GM18507 (cell line): ENCODE measurements around the gene HLA-DMA.
"Not testable (repeated sequence)": the region's sequence is repeated elsewhere in the genome, so short reads cannot be mapped to it uniquely, and the experiment has no call there.

Source experiments
- DNase-seq: peaks from one replicate; pipeline ENCODE4 v3.0.0; 2011; ENCODE audit warnings: low read depth; ENCODE audit not compliant: insufficient read length; ENCODE audit errors: extremely low spot score
- FAIRE-seq: peaks from 2 replicates; lab custom pipeline; 2011; peaks lifted over from hg19 to GRCh38; lab: Jason Lieb, UNC

The HLA-DMA gene

GRCh38 chr6:32960563-32960962 lies 7.7 kb upstream of the HLA-DMA start:
- no peak for FAIRE-seq

DNA sequence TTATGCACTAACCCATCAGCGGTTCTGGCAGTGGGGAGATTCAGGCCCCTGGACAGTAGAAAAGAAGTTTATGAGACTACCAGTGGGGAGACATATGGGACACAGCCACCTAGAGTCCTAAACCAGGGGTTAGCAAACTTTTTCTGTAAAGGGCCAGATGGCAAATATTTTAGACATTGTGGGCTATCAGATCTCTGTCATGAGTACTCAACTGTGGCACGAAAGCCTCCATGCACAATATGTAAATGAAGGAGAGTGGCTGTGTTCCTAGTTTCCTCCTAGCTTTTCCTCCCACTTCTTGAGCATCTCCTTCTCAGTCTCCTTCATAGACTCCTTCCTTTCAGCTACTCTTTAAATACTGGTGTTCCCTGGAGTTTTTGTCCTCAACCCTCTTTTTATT lies 3.3 kb upstream of the HLA-DMA start:
- DNase-seq: no peak
- FAIRE-seq: no peak

More at GRCh38 chr6:32960563-32960962, 7.7 kb upstream of the HLA-DMA start:
- DNase-seq: no peak

DNA sequence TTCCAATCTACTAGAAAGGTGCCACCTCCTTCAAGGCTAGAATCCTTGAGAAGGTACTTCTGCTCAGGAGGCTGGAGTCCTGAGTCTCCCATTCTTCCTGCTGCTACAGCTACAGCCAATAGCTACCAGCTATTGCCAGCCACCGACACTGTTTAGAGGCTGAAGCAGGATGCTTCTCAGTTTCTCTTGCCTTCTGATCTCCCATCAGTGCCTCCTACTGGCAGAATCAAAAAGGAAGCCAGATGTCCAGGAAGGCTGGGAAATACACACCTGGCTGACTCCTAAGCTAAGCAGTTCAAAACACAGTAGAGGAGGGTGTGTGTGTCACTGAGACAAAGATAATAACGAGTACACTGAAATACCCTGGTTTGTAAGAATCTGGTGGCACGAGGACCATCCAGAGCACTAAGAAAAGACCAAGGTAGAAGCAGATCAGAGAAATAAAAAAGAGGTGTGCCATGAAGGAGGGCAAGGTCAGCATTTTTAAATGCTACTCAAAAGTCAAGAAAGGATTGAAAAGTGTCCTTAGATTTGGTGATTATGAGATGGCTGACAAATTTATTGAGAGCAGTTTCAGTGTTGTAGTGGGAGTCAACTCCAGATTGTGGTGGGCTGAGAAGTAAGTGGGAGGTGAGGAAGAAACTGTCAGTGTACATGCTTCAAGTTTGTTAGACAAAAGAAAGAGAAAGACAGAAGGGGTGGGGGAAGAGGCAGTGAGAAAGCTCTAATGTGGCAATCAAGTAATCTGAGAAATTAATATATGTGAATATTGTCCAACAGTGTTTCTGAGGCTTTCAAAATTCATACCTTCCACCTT lies 2.3 kb upstream of the HLA-DMA start:
- FAIRE-seq: peak; percentile 90
- DNase-seq: no peak

DNA sequence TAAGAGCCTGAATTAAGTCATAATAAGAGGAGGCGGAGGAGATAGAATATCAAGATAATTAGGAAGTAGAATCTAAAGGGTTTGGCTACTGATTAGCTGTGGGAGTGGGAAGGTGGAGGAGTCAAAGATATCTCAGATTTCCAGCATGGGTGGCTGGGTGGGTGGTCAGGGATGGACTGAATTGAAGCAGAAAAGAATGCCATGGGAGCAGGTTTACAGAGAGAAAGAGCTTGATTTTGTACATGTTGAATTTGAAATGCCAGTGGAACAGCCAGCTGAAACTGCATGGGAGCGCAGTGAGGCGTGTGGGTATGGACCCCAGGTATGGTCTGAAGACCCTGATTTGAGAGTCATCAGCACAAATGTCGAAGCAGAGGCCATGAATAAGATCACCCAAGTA lies 1.4 kb upstream of the HLA-DMA start:
- FAIRE-seq (no peak), DNase-seq (no peak)

DNA sequence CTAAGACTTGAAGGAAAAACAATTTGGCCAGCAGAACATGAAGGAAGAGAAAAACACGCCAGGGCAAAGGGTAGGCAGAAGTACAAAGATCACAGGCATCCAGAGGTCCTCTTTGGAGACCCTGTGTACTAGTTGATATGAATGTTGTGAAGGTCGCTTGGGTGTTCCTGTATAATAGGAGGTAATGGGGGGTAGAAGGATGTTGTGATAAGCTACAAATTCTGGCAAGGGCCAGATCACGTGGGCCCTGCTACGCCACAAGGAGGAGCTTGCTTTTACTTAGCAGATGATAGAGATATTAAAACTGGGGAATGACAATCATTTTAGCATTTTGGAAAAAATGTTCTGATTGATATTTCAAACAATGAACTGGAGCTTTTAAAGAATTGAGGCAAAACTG lies 878 bp upstream of the HLA-DMA start:
- DNase-seq: no peak
- FAIRE-seq: peak; percentile 12

DNA sequence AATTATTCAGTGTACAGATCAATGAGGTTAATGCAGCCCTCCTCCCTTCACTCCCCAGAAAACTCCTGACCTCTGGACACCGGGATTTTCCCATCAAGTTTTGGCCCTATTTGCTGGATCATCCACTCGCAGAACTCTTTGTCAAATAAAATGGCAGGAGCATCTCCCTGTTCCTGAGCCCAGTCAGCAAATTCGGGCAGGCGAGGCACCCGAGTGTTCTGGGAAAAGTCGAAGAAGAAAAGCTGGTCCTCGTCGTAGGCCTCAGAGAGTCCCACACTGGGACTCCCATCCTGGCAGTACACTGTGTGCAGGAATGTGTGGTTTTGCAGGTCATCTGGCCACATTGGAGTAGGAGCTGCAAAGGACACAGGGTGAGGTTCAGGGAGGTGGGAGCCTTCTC lies 2.4 kb downstream of the HLA-DMA start:
- DNase-seq: no peak
- FAIRE-seq: no peak

- FAIRE-seq (peak; percentile 49), DNase-seq (no peak)
Measured at GRCh38 chr6:32950010-32950409, 2.9 kb downstream of the HLA-DMA start.

DNA sequence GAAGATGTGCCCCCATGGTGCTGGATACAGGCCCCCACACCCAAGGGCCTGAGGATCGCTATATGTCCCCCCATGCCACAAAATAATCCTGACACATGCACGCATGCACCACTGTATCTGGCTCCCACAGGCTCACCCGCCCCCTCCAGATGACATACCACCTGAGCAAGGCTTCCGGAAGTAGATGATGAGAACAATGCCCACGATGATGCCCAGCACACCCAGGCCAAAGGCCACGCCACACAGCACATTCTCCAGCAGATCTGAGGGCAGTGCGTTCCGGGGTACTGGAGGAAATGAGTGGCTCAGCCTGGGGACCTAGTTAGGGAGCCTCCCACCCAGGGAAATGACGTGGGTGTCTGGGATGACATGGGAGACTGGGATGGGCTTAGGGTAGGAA lies 3.8 kb downstream of the HLA-DMA start:
- FAIRE-seq: no peak

DNA sequence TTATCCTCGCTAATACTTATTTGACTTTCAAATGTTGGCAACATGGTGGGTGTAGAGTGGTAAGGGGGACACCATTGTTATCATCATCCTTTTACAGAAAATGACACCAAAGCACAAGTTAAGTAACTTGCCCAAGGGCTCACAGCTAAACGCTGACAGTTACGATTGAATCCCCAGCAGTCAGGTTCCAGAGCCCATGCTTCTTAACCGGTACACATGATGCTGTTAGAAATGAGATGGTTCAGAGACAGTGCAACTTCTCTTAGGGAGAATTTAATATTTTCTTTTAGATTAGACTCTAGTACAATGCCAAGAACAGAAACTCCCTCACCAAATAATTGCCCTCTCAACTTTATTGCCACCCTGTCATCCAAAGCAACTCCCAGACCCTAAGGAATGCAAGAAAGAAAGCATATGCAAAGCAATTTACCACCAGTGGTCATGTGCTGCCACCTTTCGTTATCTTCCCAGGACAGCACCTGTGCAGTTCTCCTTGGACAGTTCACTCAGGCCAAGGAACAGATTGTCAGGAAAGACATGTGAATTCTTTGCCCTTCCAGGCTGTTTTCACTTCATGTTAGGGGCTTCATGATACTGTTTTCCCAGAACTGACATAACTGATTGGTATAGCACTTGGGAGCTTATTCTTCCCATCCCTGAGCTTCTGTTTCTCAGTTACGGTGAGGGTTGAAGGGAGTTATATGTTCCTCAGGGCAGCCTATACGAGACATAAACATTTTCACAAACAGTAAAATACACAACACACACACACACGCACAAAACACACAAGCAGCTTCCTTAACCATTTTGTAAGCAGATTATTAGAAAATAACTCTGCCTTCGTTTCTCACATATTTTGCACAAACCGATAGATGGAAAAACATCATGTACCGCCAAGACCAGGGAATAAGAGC lies 5.1 kb downstream of the HLA-DMA start:
- DNase-seq (no peak), FAIRE-seq (peak; percentile 90)

More for the DNA sequence above, 3.8 kb downstream of the HLA-DMA start:
- no peak for DNase-seq

- no peak for FAIRE-seq
- no peak for DNase-seq
Measured at GRCh38 chr6:32946893-32947292, 6.0 kb downstream of the HLA-DMA start.

GRCh38 chr6:32945953-32946352 lies 6.9 kb downstream of the HLA-DMA start:
- no peak for FAIRE-seq

DNA sequence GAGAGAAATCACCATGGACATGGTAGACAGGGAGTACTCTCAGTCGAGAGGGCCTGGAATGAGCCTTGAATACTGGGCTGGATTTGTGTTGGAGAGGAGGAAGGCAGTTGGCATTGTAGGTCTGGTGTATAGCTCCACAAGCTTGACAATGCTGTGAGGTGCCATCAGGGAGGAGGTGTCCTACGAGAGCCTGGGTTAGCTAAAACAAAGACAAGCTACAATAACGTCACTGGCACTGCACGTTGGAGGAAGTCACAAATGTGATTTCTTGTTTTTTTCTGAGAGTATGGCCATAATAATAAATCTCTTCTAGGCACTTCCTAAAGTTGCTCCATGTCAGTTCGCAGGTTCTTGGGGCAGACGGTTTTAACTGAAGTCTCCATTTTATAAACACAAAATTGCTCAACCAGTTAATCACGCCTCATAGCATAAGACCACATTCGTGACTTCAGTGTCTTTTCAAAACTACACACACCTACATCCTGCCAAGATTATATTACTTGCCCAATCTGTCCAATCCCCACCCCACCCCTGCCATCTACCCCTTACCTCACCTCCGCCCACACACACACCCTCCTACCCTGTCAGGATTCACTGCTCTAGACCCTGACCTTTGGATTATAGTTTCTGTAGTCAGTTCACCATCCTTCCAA lies 7.7 kb downstream of the HLA-DMA start:
- DNase-seq (no peak), FAIRE-seq (peak; percentile 92)

More at GRCh38 chr6:32945953-32946352, 6.9 kb downstream of the HLA-DMA start:
- DNase-seq: no peak

DNA sequence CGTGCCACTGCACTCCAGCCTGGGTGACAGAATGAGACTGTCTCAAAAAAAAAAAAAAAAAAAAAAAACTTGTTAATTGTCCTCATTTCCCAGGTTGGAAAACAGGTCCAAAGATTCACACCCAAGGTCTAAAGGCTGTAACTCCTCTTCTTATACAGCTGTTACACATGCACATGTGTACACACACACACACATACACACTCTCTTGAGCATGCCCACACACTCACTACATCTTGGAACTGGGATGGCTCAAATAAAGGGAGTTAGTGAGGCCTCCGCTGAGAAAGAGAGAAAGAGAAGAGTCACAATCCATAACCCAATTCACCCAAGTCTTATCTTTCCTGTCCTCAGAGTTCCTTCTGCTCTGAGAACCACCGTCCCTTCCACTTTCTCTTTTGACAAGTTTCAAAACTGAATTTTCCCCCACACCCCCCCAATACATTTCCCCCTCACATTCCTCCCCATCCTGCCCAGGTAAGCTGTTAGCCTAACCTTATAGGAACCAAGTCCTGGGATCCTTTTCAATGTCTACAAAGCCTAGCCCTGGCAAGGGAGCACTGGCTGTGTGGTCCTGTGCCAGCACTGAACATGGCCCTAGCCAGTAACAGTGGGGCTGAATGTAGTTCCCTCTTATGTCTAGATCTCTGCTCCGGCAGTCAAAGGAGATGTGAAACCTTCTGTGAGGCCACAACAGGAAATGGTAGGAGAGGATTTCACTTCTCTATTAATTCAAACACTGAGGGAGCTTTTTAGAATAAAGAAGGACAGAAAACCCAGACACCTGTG lies 8.8 kb downstream of the HLA-DMA start:
- DNase-seq (peak; percentile 54), FAIRE-seq (peak; percentile 98)

DNA sequence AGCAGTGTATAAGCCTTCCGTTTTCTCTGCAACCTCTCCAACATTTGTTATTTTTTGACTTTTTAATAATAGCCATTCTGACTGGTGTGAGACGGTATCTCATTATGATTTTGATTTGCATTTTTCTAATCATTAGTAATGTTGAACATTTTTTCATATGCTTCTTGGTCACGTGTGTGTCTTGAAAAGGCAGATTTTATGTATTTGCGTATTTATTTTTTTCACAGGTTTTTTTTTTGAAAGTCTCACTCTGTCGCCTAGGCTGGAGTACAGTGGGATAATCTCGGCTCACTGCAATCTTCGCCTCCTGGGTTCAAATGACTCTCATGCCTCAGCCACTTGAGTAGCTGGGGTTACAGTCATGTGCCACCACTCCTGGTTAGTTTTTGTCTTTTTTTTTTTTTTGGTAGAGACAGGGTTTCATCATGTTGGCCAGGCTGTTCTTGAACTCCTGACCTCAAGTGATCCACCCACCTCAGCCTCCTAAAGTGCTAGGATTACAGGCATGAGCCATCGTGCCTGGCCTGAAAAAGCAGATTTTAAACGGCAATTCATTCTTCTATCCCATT lies 10.3 kb downstream of the HLA-DMA start:
- peak; percentile 82 for FAIRE-seq

GRCh38 chr6:32941214-32941768 lies 11.6 kb downstream of the HLA-DMA start:
- peak; percentile 99 for FAIRE-seq

More for the DNA sequence above, 10.3 kb downstream of the HLA-DMA start:
- not testable (repeated sequence) for DNase-seq

DNA sequence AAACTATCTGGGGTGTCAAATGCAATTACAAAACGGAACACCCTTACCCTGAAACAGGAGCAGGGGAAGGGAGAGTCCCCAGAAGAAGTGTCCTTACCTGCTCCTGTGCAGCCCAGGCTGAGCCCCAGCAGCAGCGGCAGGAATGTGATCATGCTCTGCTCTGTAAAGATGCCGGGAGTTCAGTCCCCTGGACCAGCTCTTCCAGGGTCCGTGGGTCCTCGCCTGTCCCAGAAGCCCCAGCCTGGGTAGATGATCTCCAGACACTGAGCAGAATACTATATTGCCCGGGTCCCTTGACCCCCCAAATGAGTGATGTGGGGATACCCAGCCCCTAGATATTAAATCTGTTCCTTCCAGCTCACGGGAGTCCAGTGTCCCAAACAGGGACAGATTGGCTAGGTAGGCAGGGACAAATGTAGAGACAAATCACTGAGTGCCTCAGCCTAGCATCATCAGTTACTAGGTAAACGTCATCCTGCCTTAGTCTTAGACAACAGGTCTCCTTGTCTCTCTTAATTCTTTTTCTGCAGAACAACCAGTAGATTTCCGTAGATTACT lies 12.2 kb downstream of the HLA-DMA start, which contains the start of gene HLA-DMB:
Gene HLA-DMB, minus strand, starts transcription at position 373 of the 558 bp plus-strand sequence. Its CDS starts 221 bp downstream, at position 152.
- no peak for FAIRE-seq
- peak; percentile 80 for DNase-seq

More at GRCh38 chr6:32941214-32941768, 11.6 kb downstream of the HLA-DMA start:
- peak; percentile 58 for DNase-seq

- DNase-seq (no peak), FAIRE-seq (no peak)
Measured at GRCh38 chr6:32938494-32938893, 14.4 kb downstream of the HLA-DMA start.

DNA sequence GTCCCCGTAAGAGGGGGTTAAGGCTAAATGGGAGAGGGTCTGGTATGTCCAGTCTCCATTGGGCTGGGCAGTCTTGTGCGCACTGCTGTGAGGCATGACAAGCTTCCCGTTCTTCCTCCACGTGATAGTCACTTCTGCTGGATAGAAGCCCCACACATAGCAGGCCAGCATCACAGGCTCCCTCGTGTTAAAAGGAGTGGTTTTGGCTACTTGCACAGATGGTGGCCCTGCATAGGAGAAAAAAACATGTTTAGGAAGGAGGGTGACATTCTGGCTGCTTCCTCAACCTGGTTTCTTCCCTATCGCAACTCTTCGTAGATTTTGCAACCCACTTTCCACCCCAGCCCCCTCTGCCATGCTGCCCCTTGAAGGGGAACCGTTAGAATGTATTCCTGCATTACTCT lies 15.7 kb downstream of the HLA-DMA start:
- DNase-seq (no peak), FAIRE-seq (no peak)
